GM18868 (cell line): Measurements from ENCODE around the gene ELF1.

Experiments
- ATAC-seq: cut with Tn5 transposase; IDR thresholded peaks from one replicate; pipeline ENCODE4 v1.9.1; 2021; ENCODE audit warnings: mild to moderate bottlenecking, moderate library complexity; ENCODE audit not compliant: unreplicated experiment

ELF1 gene

GRCh38 chr13:41019011-41019487 is at the start of gene ELF1:
Gene ELF1, minus strand, starts transcription at chr13:41019316. Its CDS starts 37,262 bp downstream, at chr13:40982054.
- ATAC-seq, result peak; percentile 95

- no peak for ATAC-seq
Measured at GRCh38 chr13:41065078-41065477, 46.0 kb upstream of the ELF1 start.

GRCh38 chr13:41064493-41064892 is 45.4 kb upstream of the ELF1 start:
- no peak for ATAC-seq

- peak; percentile 26 for ATAC-seq
Measured at GRCh38 chr13:41061914-41062837, 43.1 kb upstream of the ELF1 start.

- peak; percentile 74 for ATAC-seq
Measured at GRCh38 chr13:41061075-41061913, 42.2 kb upstream of the ELF1 start, which contains the start of gene WBP4. Gene WBP4, plus strand, starts transcription at chr13:41061509. Its CDS starts 165 bp downstream, at chr13:41061674.

GRCh38 chr13:41060724-41061074 is 41.6 kb upstream of the ELF1 start:
- peak; percentile 34 for ATAC-seq

GRCh38 chr13:41060082-41060723 is 41.1 kb upstream of the ELF1 start:
- ATAC-seq, result peak; percentile 37

GRCh38 chr13:41059456-41060081 is 40.5 kb upstream of the ELF1 start:
- no peak for ATAC-seq

- ATAC-seq, result no peak
Measured at GRCh38 chr13:41058295-41059070, 39.4 kb upstream of the ELF1 start.

- ATAC-seq, result no peak
Measured at GRCh38 chr13:41056826-41057711, 38.0 kb upstream of the ELF1 start.

- ATAC-seq, result no peak
Measured at GRCh38 chr13:41056194-41056593, 37.1 kb upstream of the ELF1 start.

GRCh38 chr13:41054919-41055619 is 36.0 kb upstream of the ELF1 start:
- ATAC-seq, result no peak

- ATAC-seq, result peak; percentile 40
Measured at GRCh38 chr13:41054212-41054877, 35.2 kb upstream of the ELF1 start.

GRCh38 chr13:41053384-41053826 is 34.3 kb upstream of the ELF1 start:
- ATAC-seq, result peak; percentile 83

- no peak for ATAC-seq
Measured at GRCh38 chr13:41052441-41052840, 33.3 kb upstream of the ELF1 start.

GRCh38 chr13:41049480-41050440 is 30.6 kb upstream of the ELF1 start:
- no peak for ATAC-seq
